Heart left ventricle (tissue), 16 donors: ENCODE data around the gene PTPN1. TPM values are rescaled to one million over a fixed set of nuclear protein-coding genes. Genes with fewer than 3 reads are reported as not detected.

Experiments used
- ATAC-seq, 4 donors: fragments of 200-7000 bp; cut with Tn5 transposase; one replicate each; pipeline ENCODE4 v1.9.1; 2020 to 2022; ENCODE audit warnings: moderate library complexity in 4 of 4, mild to moderate bottlenecking in 3 of 4, moderate number of reproducible peaks in 1 of 4
- DNase-seq, 5 donors: peaks; one replicate each; pipeline ENCODE4 v3.0.0-alpha.2; 2020
- H3K27ac ChIP-seq, 12 donors: fragments of 200-600 bp; sonication (generic) in 4 of 12; one replicate each; pipeline versions ENCODE4 v1.5.0 to v1.8.0; 2016 to 2022; ENCODE audit warnings: mild to moderate bottlenecking in 2 of 12
- H3K27me3 ChIP-seq, 9 donors: fragments of 200-600 bp; sonication (generic) in 2 of 9; one replicate each; pipeline versions ENCODE4 v1.5.1 to v1.8.0; 2016 to 2022; ENCODE audit warnings: mild to moderate bottlenecking in 3 of 9
- H3K36me3 ChIP-seq, 9 donors: fragments of 200-600 bp; sonication (generic) in 2 of 9; one replicate each; pipeline versions ENCODE4 v1.5.0 to v1.8.0; 2018 to 2022; ENCODE audit warnings: mild to moderate bottlenecking in 2 of 9
- H3K4me1 ChIP-seq, 12 donors: fragments of 200-600 bp; sonication (generic) in 4 of 12; one replicate each; pipeline versions ENCODE4 v1.5.0 to v1.8.0; 2016 to 2022; ENCODE audit warnings: mild to moderate bottlenecking in 3 of 12
- H3K4me3 ChIP-seq, 12 donors: fragments of 200-600 bp; sonication (generic) in 4 of 12; one replicate each; pipeline versions ENCODE4 v1.5.0 to v1.8.0; 2017 to 2022; ENCODE audit warnings: mild to moderate bottlenecking in 9 of 12, moderate library complexity in 4 of 12
- H3K9me3 ChIP-seq, 12 donors: fragments of 200-600 bp; sonication (generic) in 4 of 12; one replicate each; pipeline versions ENCODE4 v1.5.0 to v1.8.0; 2016 to 2022; ENCODE audit warnings: mild to moderate bottlenecking in 1 of 12
- POLR2A ChIP-seq, 2 donors: fragments of 450-650 bp; IDR thresholded peaks; one replicate each; pipeline ENCODE4 v1.6.1; 2017; ENCODE audit warnings: antibody characterized with exemption in 2 of 2, mild to moderate bottlenecking in 2 of 2, moderate library complexity in 2 of 2
- WGBS, 4 donors: extraction: QIAGEN DNeasy Blood & Tissue Kit in 2 of 4; methylation state at CpG; one replicate each; pipeline versions ENCODE4 v1.1.5 to v1.1.7; 2013 to 2018; 5-methylcytosine and 5-hydroxymethylcytosine counted together
- intact Hi-C, 10 donors: fragments of 100-400 bp; cut with DNase I; formaldehyde crosslinking; loops; one replicate each; pipeline versions ENCODE4 v1.11.1 to v1.14.2; 2022
- polyA plus RNA-seq, 2 donors: library from polyadenylated mRNA; stranded (reverse); fragments of 200-250 nt; gene quantifications; one replicate each; pipeline ENCODE4 v1.2.3, GENCODE V29; 2013
- total RNA-seq, 9 donors: library from RNA; depleted of rRNA in 2 of 9; stranded (reverse); fragments of >200 nt in 2 of 9; fragmentation: NEBNext Ultra II Directional in 3 of 9; extraction: Animal tissue kit (Norgen Biotek cat#: 25700) in 3 of 9; gene quantifications; one replicate each; pipeline versions ENCODE4 v1.1.0 to v1.2.4, GENCODE V29; 2016 to 2023
- TF ChIP-seq, protein P1 (sequence below), 12 donors: fragments of 200-600 bp; sonication (generic) in 4 of 12; IDR thresholded peaks; one replicate each; pipeline versions ENCODE4 v1.5.0 to v1.8.0; 2018 to 2022; ENCODE audit warnings: antibody characterized with exemption in 12 of 12, mild to moderate bottlenecking in 5 of 12
- donor health status: ischemic (EF 13 %, LVEDD 7.1; RV severe dilation, severe dysfunction).
- donor health status: healthy with polysubstance abuse.
- donor health status: DM: no; HTN: yes; CAD: no.
- donor health status: DM: no; HTN: no; CAD: no.
- donor health status: ischemic (EF 25% LVEDD 6.9; RV normal size, moderate dysfunction).
- donor health status: ischemic (EF 25% LVEDD 5.7; RV mildly dilated, moderate dysfunction).
- donor health status: healthy.
- donor health status: DM: yes; HTN: yes; CAD: no.
- donor health status: ischemic (EF 35%, LVEDD 5.7; RV mildly dilated, moderate dysfunction).
- donor health status: nonischemic (EF 11% LVEDD 7.7; RV severe dilation, severe dysfunction).
- donor health status: DM: yes; HTN: yes; CAD: no.
- donor health status: PGD.
- donor health status: ischemic (EF 29% LVEDD 5.4; RV normal size, mild dysfunction).
- donor health status: nonischemic (EF 23%, LVEDD 6.1; RV moderate dilation, normal function).

The PTPN1 gene
- total and polyA plus RNA-seq, 11 donors: 18.5 to 93.8 (median 32.0) TPM

DNA sequence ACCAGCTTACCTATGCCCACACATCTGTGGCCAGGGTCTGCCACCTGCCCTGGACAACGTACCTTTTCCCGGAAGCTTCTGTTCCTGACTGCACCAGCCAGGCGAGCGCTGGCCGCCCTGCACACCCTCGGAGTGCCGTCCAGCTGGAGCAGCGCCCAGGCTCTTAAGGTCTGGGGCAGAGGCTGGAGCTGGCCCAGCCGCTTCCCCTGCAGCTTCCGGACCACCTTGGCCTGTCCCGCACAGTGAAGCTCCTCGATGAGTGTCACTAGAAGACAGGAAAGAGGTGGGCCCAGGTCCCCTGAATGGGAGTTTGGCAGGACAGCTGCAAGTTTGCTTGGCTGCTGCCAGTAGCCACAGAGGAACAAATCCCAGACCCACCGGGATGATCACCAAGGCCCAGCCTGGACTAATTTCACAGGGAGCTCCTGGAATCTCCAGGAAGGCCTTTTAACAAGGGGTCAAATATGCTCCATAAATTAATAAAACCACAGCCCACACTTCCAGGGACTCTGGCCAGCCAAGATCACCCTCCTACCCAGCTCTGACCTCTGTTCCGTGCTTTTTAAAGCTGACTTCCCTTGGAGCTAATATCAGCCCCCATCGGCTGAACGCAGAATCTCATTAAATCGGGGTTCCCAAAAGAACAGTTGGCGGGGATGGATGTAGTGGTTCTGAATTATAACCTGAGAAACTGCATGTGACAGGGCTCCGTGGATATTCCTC lies 82.3 kb downstream of the PTPN1 start:
- H3K4me1 ChIP-seq: peaks cover 0 to 47% (median 18%) of the 10 kb centered on the region in 12 donors
- peaks cover 0 to 32% (median 17%) of the 10 kb centered on the region in 9 donors for H3K36me3 ChIP-seq
- TF ChIP-seq, protein P1, sequence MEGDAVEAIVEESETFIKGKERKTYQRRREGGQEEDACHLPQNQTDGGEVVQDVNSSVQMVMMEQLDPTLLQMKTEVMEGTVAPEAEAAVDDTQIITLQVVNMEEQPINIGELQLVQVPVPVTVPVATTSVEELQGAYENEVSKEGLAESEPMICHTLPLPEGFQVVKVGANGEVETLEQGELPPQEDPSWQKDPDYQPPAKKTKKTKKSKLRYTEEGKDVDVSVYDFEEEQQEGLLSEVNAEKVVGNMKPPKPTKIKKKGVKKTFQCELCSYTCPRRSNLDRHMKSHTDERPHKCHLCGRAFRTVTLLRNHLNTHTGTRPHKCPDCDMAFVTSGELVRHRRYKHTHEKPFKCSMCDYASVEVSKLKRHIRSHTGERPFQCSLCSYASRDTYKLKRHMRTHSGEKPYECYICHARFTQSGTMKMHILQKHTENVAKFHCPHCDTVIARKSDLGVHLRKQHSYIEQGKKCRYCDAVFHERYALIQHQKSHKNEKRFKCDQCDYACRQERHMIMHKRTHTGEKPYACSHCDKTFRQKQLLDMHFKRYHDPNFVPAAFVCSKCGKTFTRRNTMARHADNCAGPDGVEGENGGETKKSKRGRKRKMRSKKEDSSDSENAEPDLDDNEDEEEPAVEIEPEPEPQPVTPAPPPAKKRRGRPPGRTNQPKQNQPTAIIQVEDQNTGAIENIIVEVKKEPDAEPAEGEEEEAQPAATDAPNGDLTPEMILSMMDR (IDR thresholded peaks at IDR 0.05): no peak
- no peak overlapping the region for H3K4me3 ChIP-seq
- DNase-seq (peak; percentile 66 to 86 (median 82)), ATAC-seq (peak; percentile 63 to 84 (median 78))
- H3K27ac ChIP-seq: peak overlapping the region in 4 of 12 donors; percentile 4 to 45 (median 24)
- intact Hi-C loops: no loop called here
- WGBS, 4 donors: 28 to 51% (median 42%) methylated on average over 18 to 19 of the region's 19 CpGs
- no peaks in the 10 kb centered on the region for H3K9me3 ChIP-seq
- H3K27me3 ChIP-seq: peaks cover 0 to 6% (median 0%) of the 10 kb centered on the region in 9 donors

DNA sequence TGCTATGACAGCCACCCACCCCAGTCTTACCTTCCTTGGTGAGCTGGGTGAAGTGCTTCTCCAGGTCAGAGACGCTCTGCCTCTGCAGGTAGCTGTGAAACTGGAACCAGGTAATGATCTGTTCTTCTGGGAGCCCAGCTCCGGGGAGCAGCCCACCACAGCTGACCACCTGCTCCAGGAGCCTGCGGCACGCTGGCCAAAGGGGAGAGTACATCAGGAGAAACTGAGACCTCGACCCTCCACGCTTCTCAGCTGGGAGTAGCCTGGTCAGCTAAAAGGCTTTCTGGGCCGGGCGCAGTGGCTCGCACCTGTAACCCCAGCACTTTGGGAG lies 82.8 kb downstream of the PTPN1 start:
- Histone ChIP-seq H3K4me3 (no peak overlapping the region), H3K36me3 (peaks cover 0 to 27% (median 13%) of the 10 kb centered on the region in 9 donors), H3K4me1 (peaks cover 0 to 47% (median 17%) of the 10 kb centered on the region in 12 donors), H3K9me3 (no peaks in the 10 kb centered on the region), H3K27me3 (peaks cover 0 to 8% (median 0%) of the 10 kb centered on the region in 9 donors), H3K27ac (peak overlapping the region in 2 of 12 donors; percentile 30 to 45)
- 92 to 98% (median 94%) methylated on average over 2 to 9 of the region's 9 CpGs for WGBS, 4 donors
- intact Hi-C loops: no loop called here
- ATAC-seq (no peak), DNase-seq (peak in 1 of 5 donors; percentile 39)
- no peak for TF ChIP-seq POLR2A (IDR thresholded peaks at IDR 0.05)
- TF ChIP-seq, protein P1 (IDR thresholded peaks at IDR 0.05): no peak

DNA sequence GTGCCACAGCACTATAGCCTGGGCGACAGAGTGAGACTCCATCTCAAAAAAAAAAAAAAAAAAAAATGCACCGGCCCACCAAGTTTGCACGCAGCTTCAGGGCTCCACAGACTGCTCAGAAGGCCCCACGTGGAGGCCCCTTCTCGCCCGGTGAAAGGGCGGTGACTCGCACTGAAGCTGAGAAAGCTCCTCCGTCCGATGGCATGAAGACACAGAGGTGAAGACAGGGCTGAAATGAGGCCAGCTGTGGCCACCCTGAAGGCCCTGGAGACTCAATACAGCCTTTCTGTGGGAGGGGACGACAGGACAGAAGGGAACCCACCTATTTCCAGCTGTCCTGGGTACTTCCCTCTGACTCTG lies 84.0 kb downstream of the PTPN1 start:
- Histone ChIP-seq H3K27me3 (peaks cover 0 to 9% (median 0%) of the 10 kb centered on the region in 9 donors), H3K4me3 (no peak overlapping the region), H3K27ac (no peak overlapping the region), H3K36me3 (peaks cover 0 to 18% (median 11%) of the 10 kb centered on the region in 9 donors), H3K4me1 (peaks cover 0 to 47% (median 16%) of the 10 kb centered on the region in 12 donors), H3K9me3 (no peaks in the 10 kb centered on the region)
- ATAC-seq (peak in 1 of 4 donors; percentile 1), DNase-seq (peak in 1 of 5 donors; percentile 20)
- WGBS, 4 donors: 73 to 84% (median 77%) methylated on average over 11 of the region's 11 CpGs
- intact Hi-C loops: no loop called here
- TF ChIP-seq POLR2A (IDR thresholded peaks at IDR 0.05): no peak
- TF ChIP-seq, protein P1 (IDR thresholded peaks at IDR 0.05): no peak

DNA sequence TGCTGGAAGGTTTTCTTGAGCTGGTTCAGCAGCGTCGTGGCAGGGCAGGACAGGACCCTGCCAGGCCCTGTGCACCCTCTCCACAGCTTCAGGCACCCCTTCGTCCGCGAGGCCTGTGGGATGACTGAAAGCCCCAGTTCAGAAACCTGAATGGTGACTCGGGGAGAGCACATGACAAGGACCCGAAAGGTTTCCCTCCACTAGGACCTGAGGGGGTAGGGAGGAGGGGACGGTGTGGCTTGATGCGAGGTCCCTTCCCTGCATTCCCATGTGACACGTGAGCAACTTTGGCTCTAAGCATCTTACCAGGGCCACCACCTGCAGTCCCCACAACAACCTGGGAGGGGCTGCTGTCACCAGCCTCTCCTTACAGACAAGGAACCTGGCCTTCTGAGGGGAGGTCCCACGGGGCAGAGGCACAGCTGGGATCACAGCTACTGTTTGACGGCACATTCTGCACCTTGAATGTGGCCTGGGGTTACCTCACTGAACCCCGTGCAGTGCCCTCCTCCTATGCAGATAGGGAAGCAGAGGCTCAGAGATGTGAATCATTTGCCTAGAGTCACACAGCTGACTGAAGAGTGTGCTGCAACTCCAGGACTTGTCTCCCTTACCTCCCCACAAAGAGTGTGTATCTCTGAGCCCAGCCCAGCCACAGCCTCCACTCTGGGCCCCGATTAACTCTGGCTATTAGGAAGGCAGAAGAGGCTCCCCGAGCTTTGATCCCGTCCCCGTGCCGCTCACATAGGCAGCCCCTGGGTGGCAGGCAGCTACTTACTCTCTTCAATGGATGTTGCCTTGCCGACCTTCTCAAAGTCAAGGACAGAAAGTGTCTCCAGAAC lies 84.6 kb downstream of the PTPN1 start:
- no peaks in the 10 kb centered on the region for H3K9me3 ChIP-seq
- H3K4me1 ChIP-seq: peaks cover 0 to 47% (median 16%) of the 10 kb centered on the region in 12 donors
- H3K27ac ChIP-seq: no peak overlapping the region
- WGBS, 4 donors: 52 to 61% (median 55%) methylated on average over 14 to 19 of the region's 19 CpGs
- TF ChIP-seq, protein P1 (IDR thresholded peaks at IDR 0.05): no peak
- no peak for TF ChIP-seq POLR2A (IDR thresholded peaks at IDR 0.05)
- peaks cover 0 to 9% (median 0%) of the 10 kb centered on the region in 9 donors for H3K27me3 ChIP-seq
- ATAC-seq (peak in 2 of 4 donors; percentile 2 to 7), DNase-seq (peak in 1 of 5 donors; percentile 64)
- H3K36me3 ChIP-seq: peaks cover 0 to 12% (median 6%) of the 10 kb centered on the region in 9 donors
- no peak overlapping the region for H3K4me3 ChIP-seq
- intact Hi-C loops: no loop called here
